ENCODE data around the gene NLRP12.
"Not testable (repeated sequence)": the region's sequence is repeated elsewhere in the genome, so short reads cannot be mapped to it uniquely, and the experiment has no call there.

Gene NLRP12

DNA sequence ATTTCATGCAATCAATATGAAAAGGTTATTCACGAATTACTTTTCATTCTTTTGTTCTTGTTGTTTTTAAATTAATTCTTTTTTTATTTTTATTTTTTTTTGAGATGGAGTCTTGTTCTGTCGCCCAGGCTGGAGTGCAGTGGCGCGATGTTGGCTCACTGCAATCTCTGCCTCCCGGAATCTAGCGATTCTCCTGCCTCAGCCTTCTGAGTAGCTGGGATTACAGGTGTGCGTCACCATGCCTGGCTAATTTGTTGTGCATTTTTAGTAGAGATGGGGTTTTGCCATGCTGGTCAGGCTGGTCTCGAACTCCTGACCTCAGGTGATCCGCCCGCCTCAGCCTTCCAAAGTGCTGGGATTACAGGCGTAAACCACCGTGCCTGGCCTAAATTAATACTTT, 16.1 kb upstream of the NLRP12 start:
- not testable (repeated sequence) for DNase-seq (ENCODE audit: low spot score)

GRCh38 chr19:53838446-53838845, 14.3 kb upstream of the NLRP12 start:
- DNase-seq (ENCODE audit: low spot score): not testable (repeated sequence)

GRCh38 chr19:53832861-53833260, 8.7 kb upstream of the NLRP12 start:
- not testable (repeated sequence) for DNase-seq (ENCODE audit: low spot score)

DNA sequence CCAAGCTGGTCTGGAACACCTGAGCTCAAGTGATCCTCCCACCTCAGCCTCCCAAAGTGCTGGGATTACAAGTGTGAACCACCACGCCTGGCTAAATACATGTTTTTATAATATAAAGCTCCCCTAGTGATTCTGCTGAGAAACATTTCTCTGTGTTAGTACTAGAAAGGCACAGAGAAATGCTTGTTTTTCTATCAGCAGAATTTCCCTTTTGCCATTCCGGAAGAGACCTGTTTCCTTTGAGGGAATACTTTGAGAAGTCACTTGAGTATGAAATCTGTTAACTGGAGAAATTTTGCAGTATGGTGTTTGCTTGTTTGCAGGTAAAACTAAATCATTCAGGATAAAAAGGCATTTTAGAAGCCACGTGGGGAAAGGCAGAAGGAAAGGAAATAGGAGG, 4.4 kb upstream of the NLRP12 start:
- no peak for DNase-seq (ENCODE audit: low spot score)

GRCh38 chr19:53826876-53827275, 2.8 kb upstream of the NLRP12 start:
- no peak for DNase-seq (ENCODE audit: low spot score)

- DNase-seq (ENCODE audit: low spot score): no peak
Measured at GRCh38 chr19:53823380-53824120, 564 bp downstream of the NLRP12 start.

DNA sequence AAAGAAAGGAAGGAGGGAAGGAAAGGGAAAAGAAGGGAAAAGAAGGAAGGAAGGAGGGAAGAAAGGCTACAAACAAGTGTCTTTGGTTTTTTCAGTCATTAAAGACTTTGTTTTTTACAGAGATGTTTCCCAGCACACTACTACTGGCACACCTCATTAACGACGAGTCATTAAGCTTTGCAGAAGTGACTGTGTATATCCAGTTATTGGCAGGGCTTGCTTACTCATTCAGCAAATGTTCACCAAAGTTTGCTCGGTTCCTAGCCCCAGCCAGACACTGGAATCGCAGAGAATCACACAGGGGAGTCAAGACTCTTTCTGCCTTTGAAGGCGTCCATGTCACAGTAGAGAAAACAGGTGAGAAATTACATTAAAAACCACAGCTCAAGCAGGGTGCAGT, 4.3 kb downstream of the NLRP12 start:
- no peak for DNase-seq (ENCODE audit: low spot score)

GRCh38 chr19:53818756-53819155, 5.4 kb downstream of the NLRP12 start:
- DNase-seq (ENCODE audit: low spot score): no peak

DNA sequence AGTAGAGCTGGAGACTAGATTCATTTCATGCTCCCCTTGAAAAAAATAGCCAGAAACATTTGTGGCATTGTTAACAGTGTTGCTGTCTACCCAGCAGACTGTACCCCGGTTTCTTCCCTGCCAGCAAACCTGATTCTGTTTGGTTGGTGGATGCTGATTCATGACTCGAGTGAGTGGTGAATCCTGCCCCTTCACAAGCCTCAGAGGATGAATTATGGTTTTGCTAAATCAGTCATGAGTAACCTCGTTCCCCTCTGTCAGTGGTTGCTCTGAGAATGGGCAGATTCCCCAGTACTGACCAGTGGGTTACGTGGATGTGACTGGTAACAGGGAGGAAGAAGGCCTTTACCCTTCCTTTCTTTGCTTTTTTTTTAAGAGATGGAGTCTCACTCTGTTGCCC, 10.1 kb downstream of the NLRP12 start:
- no peak for DNase-seq (ENCODE audit: low spot score)

DNA sequence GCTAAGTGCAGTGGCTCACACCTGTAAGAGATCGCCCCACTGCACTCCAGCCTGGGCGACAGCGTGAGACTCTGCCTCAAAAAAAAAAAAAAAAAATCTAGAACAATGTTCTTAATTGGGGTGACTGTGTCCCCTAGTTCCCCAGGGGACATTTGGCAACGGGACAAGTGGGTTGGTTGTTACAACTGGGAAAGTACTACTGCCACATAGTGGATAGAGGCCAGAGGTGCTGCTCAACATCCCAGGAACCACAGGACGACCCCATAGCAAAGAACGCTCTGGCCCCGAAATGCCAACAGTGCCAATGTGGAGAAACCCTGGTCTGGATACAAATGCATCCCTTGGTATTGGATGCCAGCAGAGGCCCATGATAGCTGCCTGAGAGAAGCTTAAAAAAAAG, 11.8 kb downstream of the NLRP12 start:
- DNase-seq (ENCODE audit: low spot score): no peak

- no peak for DNase-seq (ENCODE audit: low spot score)
Measured at GRCh38 chr19:53810891-53811290, 13.2 kb downstream of the NLRP12 start.

DNA sequence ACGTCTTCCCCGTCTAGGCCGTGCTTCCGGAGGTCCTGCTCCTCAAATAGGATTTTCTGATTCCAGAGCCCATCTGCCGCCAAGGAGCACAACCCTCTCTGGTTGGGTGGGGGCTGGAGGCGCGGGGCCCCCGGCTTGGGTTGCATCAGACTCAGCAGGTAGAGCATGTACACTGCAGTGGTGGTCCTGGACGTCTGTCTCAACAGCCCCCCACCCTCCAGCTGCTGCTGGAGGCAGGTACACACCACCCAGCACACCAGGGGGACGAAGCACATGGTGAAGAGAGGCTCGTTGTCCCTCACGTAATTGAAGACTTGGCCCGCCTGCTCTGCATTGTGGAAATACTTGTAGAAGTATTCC, 13.9 kb downstream of the NLRP12 start:
- DNase-seq (ENCODE audit: low spot score): no peak

DNA sequence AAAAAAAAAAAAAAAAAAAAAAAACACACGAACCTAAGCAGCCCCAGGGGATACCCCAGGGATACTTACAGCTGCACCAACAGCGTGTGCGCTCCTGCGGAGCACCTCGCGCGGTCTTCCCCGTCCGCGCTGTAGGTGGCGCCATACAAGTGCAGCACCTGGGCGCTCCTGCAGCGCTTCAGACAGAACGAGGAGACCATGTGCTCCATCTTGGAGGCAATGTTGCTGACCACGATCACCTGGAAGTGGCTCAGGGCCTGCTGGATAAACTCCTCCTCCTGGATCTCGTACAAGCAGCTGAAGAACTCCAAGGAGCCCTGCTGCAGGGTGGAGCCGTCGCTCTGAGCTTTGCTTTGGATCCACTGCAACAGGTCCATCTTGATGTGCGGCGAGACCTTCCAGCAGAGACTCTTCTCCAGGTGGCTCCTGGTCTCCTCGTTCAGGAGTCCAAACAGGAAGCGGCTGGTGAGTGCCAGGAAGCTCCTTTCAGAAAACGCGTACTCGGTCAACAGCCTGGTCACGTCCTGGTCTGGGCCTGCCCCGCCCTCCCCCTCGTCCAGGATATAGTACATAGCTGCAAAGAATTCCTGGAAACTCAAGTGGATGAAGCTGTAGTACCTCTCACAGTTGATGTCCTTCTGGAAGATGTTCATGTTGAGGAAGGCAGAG, 14.5 kb downstream of the NLRP12 start:
- DNase-seq (ENCODE audit: low spot score): peak; percentile 83

DNA sequence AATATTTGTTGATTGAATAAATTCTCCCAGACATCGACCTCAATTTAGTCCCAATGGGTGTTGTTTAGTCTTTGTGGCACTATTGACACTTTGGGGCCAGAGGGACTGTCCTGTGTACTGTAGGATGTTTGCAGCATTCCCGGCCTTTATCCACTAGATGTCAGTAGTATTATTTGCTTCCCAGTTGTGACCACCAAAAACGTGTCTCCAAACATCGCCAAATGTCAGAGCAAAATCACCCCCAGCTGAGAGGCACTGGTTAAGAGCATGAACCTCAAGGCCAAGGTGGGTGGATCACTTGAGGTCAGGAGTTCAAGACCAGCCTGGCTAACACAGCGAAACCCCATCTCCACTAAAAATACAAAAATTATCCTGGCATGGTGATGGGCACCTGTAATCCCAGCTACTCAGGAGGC, 15.4 kb downstream of the NLRP12 start:
- DNase-seq (ENCODE audit: low spot score): peak; percentile 60

DNA sequence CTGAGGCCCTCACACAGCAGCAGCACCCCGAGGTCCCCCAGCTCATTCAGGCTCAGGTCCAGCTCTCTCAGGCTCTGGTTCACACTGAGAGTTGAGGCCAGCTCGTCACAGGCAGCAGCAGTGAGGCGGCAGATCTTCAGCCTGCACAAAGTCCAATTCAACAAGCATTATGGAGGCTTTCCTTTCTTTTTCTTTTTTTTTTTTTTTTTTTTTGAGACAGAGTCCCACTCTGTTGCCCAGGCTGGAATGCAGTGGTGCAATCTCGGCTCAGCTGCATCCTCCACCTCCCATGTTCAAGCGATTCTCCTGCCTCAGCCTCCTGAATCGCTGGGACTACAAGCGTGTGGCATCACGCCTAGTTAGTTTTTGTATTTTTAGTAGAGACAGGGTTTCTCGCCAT, 22.9 kb downstream of the NLRP12 start:
- DNase-seq (ENCODE audit: low spot score): no peak

GRCh38 chr19:53795019-53795418, 29.1 kb downstream of the NLRP12 start:
- DNase-seq (ENCODE audit: low spot score): no peak

- DNase-seq (ENCODE audit: low spot score): peak; percentile 82
Measured at GRCh38 chr19:53792721-53793433, 31.2 kb downstream of the NLRP12 start.

GRCh38 chr19:53789708-53790678, 34.1 kb downstream of the NLRP12 start:
- DNase-seq (ENCODE audit: low spot score): no peak

DNA sequence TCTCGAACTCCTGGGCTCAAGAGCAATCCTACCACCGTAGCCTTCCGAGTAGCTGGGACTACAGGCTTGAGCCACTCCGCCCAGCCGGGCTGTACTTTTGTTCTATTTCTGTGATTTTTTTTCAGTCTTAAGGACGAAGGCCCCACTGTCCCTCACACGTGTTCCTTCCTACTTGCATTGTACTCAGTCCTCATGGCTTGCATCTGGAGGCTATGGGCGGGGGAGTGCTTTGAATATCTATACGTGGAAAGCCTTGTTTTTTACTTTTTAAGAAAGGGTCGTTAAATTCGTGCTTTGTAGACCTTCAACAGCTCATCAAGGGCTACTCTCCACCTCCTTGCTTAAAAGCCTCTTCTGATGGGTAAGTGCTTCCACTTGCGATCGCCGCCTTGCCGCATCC, 36.8 kb downstream of the NLRP12 start:
- DNase-seq (ENCODE audit: low spot score): no peak

GRCh38 chr19:53786744-53787143, 37.4 kb downstream of the NLRP12 start:
- no peak for DNase-seq (ENCODE audit: low spot score)

DNA sequence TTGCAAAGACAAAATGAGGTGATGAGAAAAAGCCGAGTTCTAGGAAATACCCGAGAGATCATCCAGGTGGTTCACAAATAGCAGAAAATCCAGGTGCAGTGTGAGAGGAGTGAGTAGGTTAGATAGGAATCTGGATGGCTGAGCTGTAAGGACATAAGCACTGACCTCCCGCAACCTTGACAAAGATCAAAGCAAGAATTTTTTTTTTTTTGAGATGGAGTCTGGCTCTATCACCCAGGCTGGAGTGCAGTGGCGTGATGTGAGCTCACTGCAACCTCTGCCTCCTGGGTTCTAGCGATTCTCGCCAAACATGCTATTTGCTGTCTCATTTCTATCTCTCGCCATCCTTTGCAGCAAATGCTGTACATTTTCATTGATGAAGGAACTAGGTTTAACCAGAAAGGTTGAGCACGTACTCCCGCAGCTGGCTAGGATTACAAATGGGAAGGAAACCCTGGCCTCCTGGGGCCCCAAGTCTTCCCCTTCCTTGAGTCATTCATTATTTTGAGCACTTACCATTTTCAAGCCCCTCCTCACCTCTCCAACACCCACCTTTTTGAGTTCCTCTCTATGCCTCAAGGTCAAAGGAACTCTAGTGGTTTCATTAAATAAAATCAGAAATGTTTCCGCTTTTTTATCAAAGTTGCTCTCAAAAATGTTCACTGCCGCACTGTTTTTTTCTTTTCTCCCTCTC, 38.8 kb downstream of the NLRP12 start:
- DNase-seq (ENCODE audit: low spot score): no peak

Data from kidney capillary endothelial cell (primary cell).